Peyer's patch (tissue), 4 donors: ENCODE data around the gene ADSS2. TPM values are rescaled to one million over a fixed set of nuclear protein-coding genes. Genes with fewer than 3 reads are reported as not detected.

Experiments
- DNase-seq, 3 donors: peaks; one replicate each; pipeline ENCODE4 v3.0.0-alpha.2; 2017 to 2019
- H3K27ac ChIP-seq, 4 donors: fragments of 200-600 bp; sonication (generic); one replicate each; pipeline ENCODE4 v1.5.1; 2016 to 2019
- H3K27me3 ChIP-seq, 2 donors: fragments of 200-600 bp; sonication (generic); one replicate each; pipeline ENCODE4 v1.5.1; 2019
- H3K36me3 ChIP-seq, 3 donors: fragments of 200-600 bp; sonication (generic); one replicate each; pipeline ENCODE4 v1.5.1; 2016 to 2019
- H3K4me1 ChIP-seq, 4 donors: fragments of 200-600 bp; sonication (generic); one replicate each; pipeline ENCODE4 v1.5.1; 2016 to 2019
- H3K4me3 ChIP-seq, 4 donors: fragments of 200-600 bp; sonication (generic); 1 replicate in 3 of 4; 2 replicates in 1 of 4; pipeline ENCODE4 v1.5.1; 2016 to 2019; ENCODE audit warnings: mild to moderate bottlenecking in 1 of 4
- H3K9me3 ChIP-seq, 4 donors: fragments of 200-600 bp; sonication (generic); one replicate each; pipeline ENCODE4 v1.5.1; 2016 to 2019; ENCODE audit warnings: mild to moderate bottlenecking in 1 of 4
- POLR2A ChIP-seq, 2 donors: fragments of 450-650 bp; IDR thresholded peaks; one replicate each; pipeline ENCODE4 v1.5.1; 2017; ENCODE audit warnings: antibody characterized with exemption in 2 of 2, mild to moderate bottlenecking in 2 of 2, moderate library complexity in 2 of 2
- total RNA-seq, 4 donors: library from RNA; depleted of rRNA; stranded (reverse); fragments of >200 nt; gene quantifications; one replicate each; pipeline ENCODE4 v1.1.0, GENCODE V29; 2016
- TF ChIP-seq, protein P1 (sequence below), 6 experiments: fragments of 450-650 bp in 4 of 6; fragments of 200-600 bp in 2 of 6; sonication (generic) in 1 of 6; IDR thresholded peaks; one replicate each; pipeline ENCODE4 v1.5.1; 2017 to 2019; ENCODE audit warnings: antibody characterized with exemption in 6 of 6, mild to moderate bottlenecking in 3 of 6, moderate library complexity in 1 of 6

ADSS2 gene
- total RNA-seq, 4 donors from 2014 or later, result 26.9 to 47.0 (median 30.4) TPM

DNA sequence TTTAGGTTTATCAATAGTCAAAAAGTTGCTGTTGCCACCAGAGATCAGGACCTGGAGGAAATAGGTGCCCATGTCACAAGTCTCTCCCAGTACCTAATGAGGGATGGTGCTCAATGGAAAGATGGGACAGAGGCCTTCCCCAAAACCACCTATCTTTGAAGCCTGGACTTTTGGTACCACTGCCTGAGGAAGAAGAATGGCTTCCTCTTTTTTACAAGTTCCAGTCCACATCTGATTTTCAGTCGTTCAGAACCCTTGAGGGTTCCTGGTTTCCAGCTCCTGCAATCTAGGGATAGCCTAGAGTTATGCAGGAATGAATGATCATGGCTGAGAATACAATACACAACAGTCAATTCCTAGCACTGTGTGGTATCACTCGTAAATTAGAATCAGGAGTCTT is 15.0 kb upstream of the ADSS2 start:
- Histone ChIP-seq H3K36me3 (no peaks in the 10 kb centered on the region), H3K4me1 (no peaks in the 10 kb centered on the region), H3K9me3 (no peaks in the 10 kb centered on the region), H3K27ac (no peak overlapping the region), H3K4me3 (no peak overlapping the region), H3K27me3 (no peaks in the 10 kb centered on the region)
- DNase-seq, result no peak
- no peak for TF ChIP-seq POLR2A (IDR thresholded peaks at IDR 0.05)
- TF ChIP-seq, protein P1, sequence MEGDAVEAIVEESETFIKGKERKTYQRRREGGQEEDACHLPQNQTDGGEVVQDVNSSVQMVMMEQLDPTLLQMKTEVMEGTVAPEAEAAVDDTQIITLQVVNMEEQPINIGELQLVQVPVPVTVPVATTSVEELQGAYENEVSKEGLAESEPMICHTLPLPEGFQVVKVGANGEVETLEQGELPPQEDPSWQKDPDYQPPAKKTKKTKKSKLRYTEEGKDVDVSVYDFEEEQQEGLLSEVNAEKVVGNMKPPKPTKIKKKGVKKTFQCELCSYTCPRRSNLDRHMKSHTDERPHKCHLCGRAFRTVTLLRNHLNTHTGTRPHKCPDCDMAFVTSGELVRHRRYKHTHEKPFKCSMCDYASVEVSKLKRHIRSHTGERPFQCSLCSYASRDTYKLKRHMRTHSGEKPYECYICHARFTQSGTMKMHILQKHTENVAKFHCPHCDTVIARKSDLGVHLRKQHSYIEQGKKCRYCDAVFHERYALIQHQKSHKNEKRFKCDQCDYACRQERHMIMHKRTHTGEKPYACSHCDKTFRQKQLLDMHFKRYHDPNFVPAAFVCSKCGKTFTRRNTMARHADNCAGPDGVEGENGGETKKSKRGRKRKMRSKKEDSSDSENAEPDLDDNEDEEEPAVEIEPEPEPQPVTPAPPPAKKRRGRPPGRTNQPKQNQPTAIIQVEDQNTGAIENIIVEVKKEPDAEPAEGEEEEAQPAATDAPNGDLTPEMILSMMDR (IDR thresholded peaks at IDR 0.05), result no peak

DNA sequence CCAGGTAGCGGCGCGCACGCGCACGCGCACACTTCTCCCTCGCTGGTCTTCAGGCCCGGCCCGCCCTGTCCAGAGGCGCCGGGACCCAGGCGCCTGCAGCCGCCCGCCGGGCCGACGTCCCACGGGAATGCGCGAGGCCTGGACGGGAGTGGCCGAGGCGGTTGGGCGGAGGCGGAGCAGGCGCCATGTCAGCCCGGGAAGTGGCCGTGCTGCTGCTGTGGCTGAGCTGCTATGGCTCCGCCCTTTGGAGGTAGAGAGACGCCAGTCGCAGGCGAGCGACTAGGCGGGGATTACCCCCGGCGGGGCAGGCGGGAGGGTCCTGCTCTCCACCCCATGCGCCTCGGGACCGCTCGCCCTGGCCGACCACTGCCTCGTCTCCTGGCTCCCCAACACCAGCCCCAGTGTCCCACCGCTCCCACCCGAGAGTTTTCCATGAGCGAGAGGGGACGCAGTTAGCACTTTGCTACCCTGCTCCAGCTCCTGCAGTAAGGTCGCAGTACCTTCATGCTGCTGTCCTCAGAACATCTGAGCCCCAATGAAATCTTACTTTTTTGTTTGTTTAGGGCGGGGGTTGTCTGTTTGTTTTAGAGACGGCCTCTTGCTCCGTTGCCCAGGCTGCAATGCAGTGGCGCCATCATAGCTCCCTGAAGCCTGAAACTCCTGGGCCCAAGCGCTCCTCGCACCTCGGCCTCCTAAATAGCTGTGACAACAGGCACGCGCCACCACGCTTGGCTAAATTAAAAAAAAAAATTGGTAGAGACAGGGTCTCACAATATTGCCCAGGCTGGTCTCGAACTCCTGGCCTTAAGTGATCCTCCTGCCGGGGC is 9.7 kb upstream of the ADSS2 start, which contains the start of gene CATSPERE:
Gene CATSPERE, plus strand, starts transcription at position 29 of the 827 bp plus-strand sequence. Its CDS starts 157 bp downstream, at position 186.
- no peaks in the 10 kb centered on the region for H3K27me3 ChIP-seq
- TF ChIP-seq, protein P1 (IDR thresholded peaks at IDR 0.05), result no peak
- TF ChIP-seq POLR2A (IDR thresholded peaks at IDR 0.05), result peak; percentile 79

DNA sequence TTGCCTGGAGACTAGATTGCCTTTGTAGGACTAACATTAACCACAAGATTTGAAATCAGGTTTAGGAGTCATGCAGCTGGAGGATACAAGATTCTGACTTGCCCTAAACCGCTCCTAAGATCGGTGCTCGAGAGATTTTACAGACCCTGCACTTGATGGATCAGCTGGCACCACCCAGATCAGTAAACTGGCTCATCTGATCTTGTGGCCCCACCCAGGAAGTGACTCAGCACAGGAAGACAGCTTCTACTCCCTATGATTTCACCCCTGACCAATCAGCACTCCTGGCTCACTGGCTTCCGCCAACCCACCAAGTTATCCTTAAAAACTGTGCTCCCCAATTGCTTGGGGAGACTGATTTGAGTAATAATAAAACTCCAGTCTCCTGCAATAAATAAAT is 8.5 kb upstream of the ADSS2 start:
- no peaks in the 10 kb centered on the region for H3K27me3 ChIP-seq
- H3K4me1 ChIP-seq, result peaks cover 3 to 15% (median 6%) of the 10 kb centered on the region in 4 donors
- no peak for TF ChIP-seq POLR2A (IDR thresholded peaks at IDR 0.05)
- TF ChIP-seq, protein P1 (IDR thresholded peaks at IDR 0.05), result no peak
- peak in 1 of 3 donors; percentile 54 for DNase-seq
- no peaks in the 10 kb centered on the region for H3K9me3 ChIP-seq
- no peak overlapping the region for H3K4me3 ChIP-seq
- H3K36me3 ChIP-seq, result no peaks in the 10 kb centered on the region
- no peak overlapping the region for H3K27ac ChIP-seq

More for the DNA sequence above, 9.7 kb upstream of the ADSS2 start, which contains the start of gene CATSPERE:
- H3K4me1 ChIP-seq, result peaks cover 3 to 15% (median 6%) of the 10 kb centered on the region in 4 donors
- H3K36me3 ChIP-seq, result no peaks in the 10 kb centered on the region
- H3K4me3 ChIP-seq, result peak within 1 kb of the TSS; percentile 47 to 72 (median 63)
- DNase-seq, result peak; percentile 72 to 92 (median 92)
- no peaks in the 10 kb centered on the region for H3K9me3 ChIP-seq
- peak within 1 kb of the TSS; percentile 75 to 91 (median 88) for H3K27ac ChIP-seq

DNA sequence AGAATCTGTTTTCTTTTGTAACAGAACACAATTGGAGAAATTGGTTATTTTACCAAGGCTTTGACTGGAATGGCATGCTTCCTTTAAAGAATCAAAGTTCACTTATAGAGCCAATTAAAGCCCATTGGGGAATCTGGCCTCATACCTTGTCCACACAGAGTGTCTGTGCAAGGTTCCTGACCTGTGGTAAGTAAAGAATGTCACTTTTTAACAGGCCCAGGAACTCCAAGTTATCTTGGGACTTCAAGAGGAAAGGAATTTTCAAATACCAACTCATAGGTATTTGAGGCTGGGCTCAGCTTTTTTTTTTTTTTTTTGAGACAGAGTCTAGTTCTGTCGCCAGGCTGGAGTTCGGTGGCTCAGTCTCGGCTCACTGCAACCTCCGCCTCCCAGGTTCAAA is 7.1 kb upstream of the ADSS2 start:
- Histone ChIP-seq H3K4me3 (no peak overlapping the region), H3K36me3 (no peaks in the 10 kb centered on the region), H3K9me3 (no peaks in the 10 kb centered on the region), H3K27ac (no peak overlapping the region), H3K27me3 (no peaks in the 10 kb centered on the region), H3K4me1 (peaks cover 3 to 15% (median 6%) of the 10 kb centered on the region in 4 donors)
- no peak for DNase-seq
- TF ChIP-seq POLR2A (IDR thresholded peaks at IDR 0.05), result no peak
- TF ChIP-seq, protein P1 (IDR thresholded peaks at IDR 0.05), result no peak

DNA sequence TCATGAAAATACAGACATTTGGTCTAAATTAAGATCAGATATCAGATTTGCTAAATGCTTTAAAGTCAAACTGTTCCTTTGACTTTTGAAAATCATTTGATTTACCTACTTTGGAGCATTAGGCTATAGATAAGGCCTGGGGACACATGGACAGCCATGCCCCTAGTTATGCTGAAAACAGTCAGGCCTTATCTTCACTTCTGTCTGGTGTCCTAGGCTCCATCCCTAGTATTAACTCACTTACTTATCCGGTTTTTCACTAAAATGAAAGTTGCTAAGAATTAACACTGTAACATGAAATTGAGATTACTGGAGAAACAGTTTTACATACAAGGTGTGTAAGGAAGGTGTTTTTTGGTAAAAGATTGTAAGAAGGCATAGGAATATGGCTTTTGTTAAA is 4.9 kb upstream of the ADSS2 start:
- DNase-seq, result no peak

More for the DNA sequence above, 4.9 kb upstream of the ADSS2 start:
- no peaks in the 10 kb centered on the region for H3K27me3 ChIP-seq
- H3K9me3 ChIP-seq, result no peaks in the 10 kb centered on the region
- no peak overlapping the region for H3K4me3 ChIP-seq
- H3K4me1 ChIP-seq, result peaks cover 3 to 15% (median 6%) of the 10 kb centered on the region in 4 donors
- H3K36me3 ChIP-seq, result no peaks in the 10 kb centered on the region
- H3K27ac ChIP-seq, result no peak overlapping the region
- TF ChIP-seq, protein P1 (IDR thresholded peaks at IDR 0.05), result no peak
- no peak for TF ChIP-seq POLR2A (IDR thresholded peaks at IDR 0.05)
